DND-41 (cell line): ENCODE results near the gene SDCCAG8.

Source experiments
- EZH2 ChIP-seq: IDR thresholded peaks from 3 replicates; pipeline ENCODE4 v1.6.1; 2012; ENCODE audit warnings: borderline replicate concordance, low read depth, mild to moderate bottlenecking, moderate library complexity, low read length, inconsistent platforms; ENCODE audit not compliant: severe bottlenecking
- TF ChIP-seq, protein P1 (sequence below): IDR thresholded peaks from 2 replicates; pipeline ENCODE4 v1.5.1; 2012; ENCODE audit warnings: borderline replicate concordance, low read length, moderate library complexity, mild to moderate bottlenecking; ENCODE audit not compliant: poor library complexity, severe bottlenecking; ENCODE audit errors: extremely low read depth

DNA sequence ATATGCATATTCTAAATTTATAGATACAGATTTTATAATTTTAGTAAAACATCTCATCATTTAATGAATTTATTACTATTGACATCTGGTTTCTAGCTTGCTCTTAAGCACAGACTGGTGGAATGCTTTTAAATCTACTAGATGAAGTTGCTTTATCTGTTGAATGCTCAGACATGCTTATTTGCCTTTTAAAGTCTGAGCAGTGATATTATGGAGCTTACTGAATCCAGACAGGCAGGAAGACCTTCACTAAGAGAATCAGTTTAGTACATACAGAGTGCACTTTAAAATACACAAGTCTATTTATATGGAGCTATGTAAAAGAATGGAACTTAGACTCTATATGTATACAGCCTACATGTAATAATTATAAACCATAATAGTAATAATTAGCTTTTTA lies 16.6 kb downstream of the SDCCAG8 start:
- TF ChIP-seq, protein P1, sequence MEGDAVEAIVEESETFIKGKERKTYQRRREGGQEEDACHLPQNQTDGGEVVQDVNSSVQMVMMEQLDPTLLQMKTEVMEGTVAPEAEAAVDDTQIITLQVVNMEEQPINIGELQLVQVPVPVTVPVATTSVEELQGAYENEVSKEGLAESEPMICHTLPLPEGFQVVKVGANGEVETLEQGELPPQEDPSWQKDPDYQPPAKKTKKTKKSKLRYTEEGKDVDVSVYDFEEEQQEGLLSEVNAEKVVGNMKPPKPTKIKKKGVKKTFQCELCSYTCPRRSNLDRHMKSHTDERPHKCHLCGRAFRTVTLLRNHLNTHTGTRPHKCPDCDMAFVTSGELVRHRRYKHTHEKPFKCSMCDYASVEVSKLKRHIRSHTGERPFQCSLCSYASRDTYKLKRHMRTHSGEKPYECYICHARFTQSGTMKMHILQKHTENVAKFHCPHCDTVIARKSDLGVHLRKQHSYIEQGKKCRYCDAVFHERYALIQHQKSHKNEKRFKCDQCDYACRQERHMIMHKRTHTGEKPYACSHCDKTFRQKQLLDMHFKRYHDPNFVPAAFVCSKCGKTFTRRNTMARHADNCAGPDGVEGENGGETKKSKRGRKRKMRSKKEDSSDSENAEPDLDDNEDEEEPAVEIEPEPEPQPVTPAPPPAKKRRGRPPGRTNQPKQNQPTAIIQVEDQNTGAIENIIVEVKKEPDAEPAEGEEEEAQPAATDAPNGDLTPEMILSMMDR = no peak
- no peak for TF ChIP-seq EZH2
